ENCODE measurements around the gene APOL1.
"Not testable (repeated sequence)": the region's sequence is repeated elsewhere in the genome, so short reads cannot be mapped to it uniquely, and the experiment has no call there.

Gene APOL1

GRCh38 chr22:36226189-36226588 lies 26.7 kb upstream of the APOL1 start:
- DNase-seq, result no peak

- DNase-seq, result no peak
Observed at GRCh38 chr22:36227396-36227795, 25.5 kb upstream of the APOL1 start.

- DNase-seq, result no peak
Observed at GRCh38 chr22:36227806-36228205, 25.1 kb upstream of the APOL1 start.

- not testable (repeated sequence) for DNase-seq
Observed at GRCh38 chr22:36228369-36228768, 24.6 kb upstream of the APOL1 start.

- DNase-seq, result no peak
Observed at GRCh38 chr22:36228944-36229343, 24.0 kb upstream of the APOL1 start.

GRCh38 chr22:36229649-36230048 lies 23.3 kb upstream of the APOL1 start:
- not testable (repeated sequence) for DNase-seq

- DNase-seq, result not testable (repeated sequence)
Observed at GRCh38 chr22:36231051-36231450, 21.9 kb upstream of the APOL1 start.

DNA sequence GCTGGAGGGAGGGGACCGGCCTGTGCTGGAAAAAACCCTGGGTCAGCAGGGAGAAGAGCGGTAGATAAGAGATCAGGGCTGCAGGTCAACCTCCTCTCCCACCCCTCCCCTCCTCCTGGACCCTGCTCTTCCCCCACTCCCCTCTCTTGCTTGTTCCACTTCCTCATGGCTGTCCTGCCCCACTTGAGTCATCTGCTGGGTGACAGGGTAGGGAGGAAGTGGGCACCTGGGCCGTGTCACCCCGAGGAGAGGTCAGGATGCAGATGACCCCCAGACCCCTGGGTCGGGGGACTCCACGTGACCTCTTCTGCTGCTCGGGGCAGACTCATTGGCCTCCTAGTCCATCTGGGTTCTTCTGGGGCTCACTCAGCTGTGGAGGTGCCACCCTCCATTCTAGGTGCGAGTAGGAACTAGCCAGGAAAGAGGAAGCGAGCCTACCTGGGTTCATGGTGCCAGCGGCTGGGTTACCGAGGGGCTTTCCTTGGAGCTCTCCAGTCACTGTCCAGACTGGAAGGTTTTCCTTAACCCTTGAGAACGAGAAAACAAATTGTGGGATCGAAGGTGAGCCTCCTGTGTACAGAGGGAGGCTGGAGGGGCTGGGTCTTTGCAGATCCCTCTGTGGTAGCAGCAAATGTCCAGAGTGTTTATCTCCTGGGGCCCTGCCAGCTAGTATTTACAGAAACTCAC lies 20.1 kb upstream of the APOL1 start:
- DNase-seq, result no peak

DNA sequence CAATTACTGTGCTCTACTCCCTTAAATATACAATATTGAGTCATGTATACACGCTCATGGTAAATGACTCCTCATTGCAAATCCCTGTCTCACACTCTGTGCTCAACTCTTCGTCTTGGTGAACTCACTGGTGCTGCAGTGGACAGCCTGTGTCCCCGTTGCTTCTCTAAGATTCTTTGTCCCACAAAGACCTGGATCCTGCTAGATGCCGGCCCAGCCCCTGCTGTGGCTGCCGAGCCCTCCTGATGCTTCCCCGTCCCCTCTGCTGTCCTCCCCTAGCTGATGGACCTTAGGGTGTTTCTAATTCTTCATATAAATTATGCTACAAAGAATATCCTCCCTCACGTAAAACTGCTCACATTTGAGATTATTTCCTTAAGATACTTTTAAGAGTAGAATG lies 19.1 kb upstream of the APOL1 start:
- no peak for DNase-seq

DNA sequence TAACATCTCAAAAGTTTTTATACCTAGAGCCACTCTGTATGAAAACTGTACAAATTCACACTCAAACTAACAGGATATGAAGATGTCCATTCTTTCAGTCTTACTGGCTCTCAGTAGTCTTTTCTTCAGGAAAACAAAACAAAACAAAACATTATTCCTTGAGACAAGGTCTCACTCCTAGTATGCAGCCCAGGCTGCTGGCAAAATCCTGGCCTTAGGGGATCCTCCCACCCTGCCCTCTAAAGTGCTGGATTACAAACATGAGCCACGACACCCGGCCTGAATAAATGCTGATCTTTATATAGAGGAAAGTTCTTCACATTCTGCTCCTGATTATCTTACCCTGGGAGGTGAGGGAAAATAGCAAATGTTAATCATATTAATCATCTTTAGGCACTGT lies 18.7 kb upstream of the APOL1 start:
- DNase-seq, result no peak

DNA sequence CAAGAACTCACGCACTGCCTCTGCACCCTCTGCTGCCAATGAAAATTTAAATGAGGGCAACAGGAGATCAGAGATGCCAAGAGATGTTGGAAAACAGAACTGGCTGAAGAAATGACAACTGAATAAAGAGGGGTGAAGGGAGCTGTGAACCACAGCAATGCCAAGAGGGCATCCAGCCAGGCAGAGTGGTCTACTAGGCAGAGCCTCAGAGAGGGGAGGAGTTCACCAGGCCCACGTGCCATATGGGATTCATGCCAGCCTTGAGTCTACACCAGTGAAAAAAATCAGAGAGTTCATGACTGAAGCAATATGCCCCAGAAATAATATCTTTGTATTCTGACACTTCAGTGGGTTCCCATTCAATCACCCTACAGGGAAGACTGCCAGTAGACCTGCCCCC lies 18.0 kb upstream of the APOL1 start:
- DNase-seq, result no peak

DNA sequence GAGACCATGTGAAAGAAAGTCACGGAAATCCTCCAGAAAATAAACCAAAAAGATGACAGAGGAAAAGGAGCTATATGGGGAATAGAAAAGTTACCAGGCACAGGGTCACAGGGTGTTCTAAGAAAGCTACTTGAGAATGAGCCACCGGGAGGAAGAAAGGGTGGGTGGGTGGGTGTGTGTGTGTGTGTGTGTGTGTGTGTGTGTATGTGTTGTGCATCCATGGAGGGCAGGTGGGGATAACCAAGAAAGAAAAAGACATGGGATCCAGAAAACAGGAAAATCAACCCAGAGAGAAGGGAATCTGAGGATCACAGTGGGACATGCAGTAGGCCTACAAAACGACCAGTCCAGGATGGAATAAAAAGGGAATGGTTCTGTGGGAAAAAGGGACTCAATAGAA lies 17.3 kb upstream of the APOL1 start:
- no peak for DNase-seq

- no peak for DNase-seq
Observed at GRCh38 chr22:36236388-36237319, 16.3 kb upstream of the APOL1 start.

- DNase-seq, result no peak
Observed at GRCh38 chr22:36237462-36238372, 15.2 kb upstream of the APOL1 start.

DNA sequence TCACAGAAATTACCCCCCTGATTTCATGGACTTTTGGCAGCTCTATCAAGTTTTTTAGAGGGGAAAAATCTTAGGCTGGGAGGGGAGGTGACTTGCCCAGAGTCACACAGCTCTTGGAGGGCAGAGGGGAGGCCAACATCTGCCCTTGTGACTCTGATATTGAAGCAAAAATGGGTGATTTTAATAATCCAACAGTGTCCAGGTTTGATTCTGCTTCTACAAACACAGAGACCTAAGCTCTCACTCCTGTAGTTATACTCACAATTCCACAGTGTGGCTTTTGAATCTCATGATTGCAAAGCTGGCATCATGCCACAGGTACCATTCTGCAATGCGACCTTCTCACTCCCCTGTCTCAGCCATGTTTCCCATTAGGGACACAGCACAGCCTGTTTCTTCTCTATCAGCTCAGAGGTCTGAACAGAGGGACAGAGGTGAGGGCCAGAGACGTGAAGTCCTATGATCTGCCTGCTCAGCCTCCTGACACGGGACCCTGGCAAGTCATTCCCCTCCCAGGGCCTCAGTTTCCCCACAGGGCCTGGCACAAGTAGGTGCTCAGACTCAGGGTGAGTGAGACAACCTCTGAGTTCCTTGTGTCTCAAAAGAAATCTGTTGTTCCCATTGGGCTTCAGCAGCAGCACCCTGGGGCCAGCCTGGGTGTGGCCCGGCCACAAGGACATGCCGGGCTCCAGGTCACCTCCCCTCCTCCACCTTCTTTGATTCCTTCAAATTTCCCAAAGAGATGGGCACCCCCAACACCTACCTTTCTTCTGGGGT lies 14.4 kb upstream of the APOL1 start:
- DNase-seq, result no peak

GRCh38 chr22:36239150-36239400 lies 13.9 kb upstream of the APOL1 start:
- DNase-seq, result no peak

DNA sequence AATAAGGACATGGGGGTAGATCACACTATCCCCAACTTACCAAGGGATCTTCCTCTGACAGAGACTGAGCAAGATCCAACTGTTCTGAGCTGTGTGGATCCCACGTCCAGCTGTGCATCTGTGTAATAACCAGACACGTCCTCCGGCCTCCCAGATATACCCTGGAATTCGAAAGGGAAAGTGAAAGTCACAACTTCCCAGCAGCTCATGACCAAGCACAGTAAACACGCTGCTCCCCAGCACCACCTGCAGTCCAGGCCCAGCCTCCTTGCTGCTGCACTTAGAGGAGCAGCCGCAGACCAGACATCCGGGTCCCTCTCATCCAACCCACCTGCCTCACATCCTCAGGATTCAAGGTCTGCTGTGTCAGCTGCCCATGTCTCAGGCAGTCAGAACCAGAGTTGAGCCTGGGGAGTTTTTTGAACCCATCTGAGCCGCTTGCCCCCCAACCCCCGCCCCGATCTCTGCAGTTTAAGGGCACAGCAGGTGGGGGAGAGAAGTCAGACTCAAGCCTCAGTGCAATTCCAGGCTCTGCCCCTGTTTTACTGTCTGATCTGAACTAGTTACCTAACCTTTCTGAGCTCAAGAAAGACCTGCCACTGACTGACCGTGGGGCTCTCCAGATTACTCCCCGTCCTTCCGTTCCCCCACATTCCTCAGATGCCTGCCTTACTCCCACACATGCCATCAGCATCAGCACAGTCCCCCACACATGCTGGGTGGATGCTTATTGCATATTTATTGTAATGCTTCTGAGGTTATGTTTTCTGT lies 13.3 kb upstream of the APOL1 start, which contains the start of gene APOL2:
TSS of gene APOL2 (minus strand) at position 127 of the 771 bp plus-strand sequence. CDS start 6,365 bp downstream, outside the sequence.
- DNase-seq, result peak; percentile 34 to 65

- no peak for DNase-seq
Observed at GRCh38 chr22:36243986-36244385, 8.9 kb upstream of the APOL1 start.

DNA sequence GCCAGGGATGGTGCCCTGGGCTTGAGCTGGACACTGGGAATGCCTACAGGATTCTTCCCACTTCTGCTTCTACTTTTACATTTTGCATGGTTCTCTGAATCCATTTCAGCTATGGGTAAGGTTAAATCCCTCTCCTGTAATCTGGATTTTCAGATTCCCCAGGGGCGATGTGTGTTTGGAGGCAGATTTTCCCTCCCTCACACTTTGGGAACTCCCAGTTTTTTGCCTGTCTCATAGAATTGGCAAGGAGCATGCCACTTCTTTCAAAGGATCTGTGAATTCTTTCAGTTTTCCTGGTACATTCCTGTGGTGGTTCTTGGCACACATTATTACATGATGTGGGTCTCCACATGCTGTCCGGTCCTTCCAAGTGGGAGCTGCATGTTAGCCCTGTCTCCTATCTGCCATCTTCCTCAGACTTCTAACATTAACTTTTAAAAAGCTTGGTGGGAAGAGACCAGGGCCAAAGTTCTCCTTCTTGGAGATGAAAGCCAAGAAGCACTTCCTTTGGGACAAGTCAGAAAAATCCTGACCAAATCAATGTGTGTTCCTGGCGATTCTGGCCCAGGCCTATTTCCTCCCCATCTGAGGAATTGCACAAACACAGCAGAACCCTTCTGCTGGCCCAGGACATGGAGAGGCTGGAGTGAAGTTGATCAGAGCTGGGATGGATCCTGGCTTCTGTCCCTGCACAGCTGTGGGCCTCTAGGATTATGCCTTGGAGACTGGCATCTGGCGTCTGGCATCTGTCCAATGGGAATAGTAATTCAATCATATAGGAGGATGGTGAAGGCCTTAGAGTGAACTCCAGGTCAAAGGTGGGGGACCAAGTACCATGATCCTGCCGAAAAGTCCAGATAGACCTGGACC lies 8.2 kb upstream of the APOL1 start:
- no peak for DNase-seq

- no peak for DNase-seq
Observed at GRCh38 chr22:36245805-36246356, 7.1 kb upstream of the APOL1 start.

Data from NCI-H1930 (cell line).